ENCODE results near the gene ATP2A2.
"Not testable (repeated sequence)": the region's sequence is repeated elsewhere in the genome, so short reads cannot be mapped to it uniquely, and the experiment has no call there.

The ATP2A2 gene

GRCh38 chr12:110373025-110373424 lies 92.0 kb downstream of the ATP2A2 start:
- Histone ChIP-seq H4K91ac (ENCODE audit: low read length) (no peak overlapping the region), H3K36me3 (ENCODE audit: control insufficient read depth in 1 of 2, insufficient read depth in 2 of 2, low read depth in 1 of 2, low read length in 2 of 2) (peaks cover 57 to 65% of the 10 kb centered on the region in 2 experiments), H3K18ac (ENCODE audit: low read depth in 1 of 2, low read length in 2 of 2) (no peak overlapping the region), H2BK12ac (ENCODE audit: low read length in 2 of 2) (no peak overlapping the region), H2BK15ac (ENCODE audit: low read depth, poor library complexity, severe bottlenecking) (no peak overlapping the region), H3K4ac (ENCODE audit: low read depth in 1 of 2, low read length in 2 of 2) (no peak overlapping the region), H2AK5ac (ENCODE audit: low read length, severe bottlenecking) (no peak overlapping the region), H2BK120ac (ENCODE audit: low read depth, low read length) (no peak overlapping the region), H3K4me3 (ENCODE audit: insufficient read depth in 1 of 2, low read depth in 1 of 2, low read length in 2 of 2) (no peak overlapping the region), H3K9me3 (ENCODE audit: control insufficient read depth, low read length) (no peaks in the 10 kb centered on the region), H3K27me3 (ENCODE audit: control insufficient read depth in 1 of 2, insufficient read depth in 1 of 2, low read length in 2 of 2) (no peaks in the 10 kb centered on the region), H3K23ac (ENCODE audit: low read length in 2 of 2) (no peak overlapping the region), H3K9ac (ENCODE audit: low read length) (no peak overlapping the region), H3K27ac (ENCODE audit: low read length, poor library complexity, severe bottlenecking) (no peak overlapping the region), H3K4me1 (ENCODE audit: control insufficient read depth, insufficient read depth, low read depth, low read length) (peaks cover 4% of the 10 kb centered on the region), H2AFZ (ENCODE audit: low read depth, low read length) (no peak overlapping the region), H3K14ac (ENCODE audit: low read length in 2 of 2) (no peak overlapping the region), H3K79me1 (replicated peaks; ENCODE audit: low read length, poor library complexity, severe bottlenecking) (peaks cover 10% of the 10 kb centered on the region), H4K8ac (ENCODE audit: low read length) (no peak overlapping the region), H3K4me2 (ENCODE audit: low read length, poor library complexity, severe bottlenecking) (no peak overlapping the region), H2BK5ac (ENCODE audit: low read depth, low read length, poor library complexity, severe bottlenecking) (no peak overlapping the region)
- 100% methylated on average over 4 of the region's 4 CpGs for WGBS
- DNase-seq = no peak

DNA sequence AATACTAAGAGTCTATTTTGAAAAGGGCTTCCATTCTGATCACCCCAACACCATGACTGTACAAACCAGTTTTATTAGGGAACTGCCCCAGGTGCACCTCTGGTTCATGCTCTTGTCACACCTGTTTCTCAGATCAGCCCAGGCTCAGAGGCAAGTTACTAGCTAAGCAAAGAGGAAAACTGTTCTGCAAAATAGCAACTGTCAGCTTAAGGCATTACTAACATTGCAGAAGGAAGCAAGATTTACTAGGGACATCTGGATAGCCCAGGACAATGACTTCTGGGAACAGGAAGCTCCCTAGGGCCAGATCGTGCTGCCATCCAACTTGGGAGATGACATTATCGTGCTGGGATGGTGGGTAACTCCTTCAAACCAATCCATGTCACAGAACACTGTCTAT lies 92.4 kb downstream of the ATP2A2 start:
- WGBS = 78% methylated on average over 1 of the region's 2 CpGs
- H2AFZ ChIP-seq (ENCODE audit: low read depth, low read length) = no peak overlapping the region
- no peaks in the 10 kb centered on the region for H3K9me3 ChIP-seq (ENCODE audit: control insufficient read depth, low read length)
- H3K14ac ChIP-seq (ENCODE audit: low read length in 2 of 2) = no peak overlapping the region
- H3K23ac ChIP-seq (ENCODE audit: low read length in 2 of 2) = no peak overlapping the region
- H2AK5ac ChIP-seq (ENCODE audit: low read length, severe bottlenecking) = no peak overlapping the region
- no peak overlapping the region for H3K4me3 ChIP-seq (ENCODE audit: insufficient read depth in 1 of 2, low read depth in 1 of 2, low read length in 2 of 2)
- H2BK15ac ChIP-seq (ENCODE audit: low read depth, poor library complexity, severe bottlenecking) = no peak overlapping the region
- no peak overlapping the region for H3K18ac ChIP-seq (ENCODE audit: low read depth in 1 of 2, low read length in 2 of 2)
- no peak overlapping the region for H2BK5ac ChIP-seq (ENCODE audit: low read depth, low read length, poor library complexity, severe bottlenecking)
- H3K9ac ChIP-seq (ENCODE audit: low read length) = peak overlapping the region; percentile 31
- H3K27me3 ChIP-seq (ENCODE audit: control insufficient read depth in 1 of 2, insufficient read depth in 1 of 2, low read length in 2 of 2) = no peaks in the 10 kb centered on the region
- H4K8ac ChIP-seq (ENCODE audit: low read length) = no peak overlapping the region
- H3K79me1 ChIP-seq (replicated peaks; ENCODE audit: low read length, poor library complexity, severe bottlenecking) = peaks cover 13% of the 10 kb centered on the region
- H2BK120ac ChIP-seq (ENCODE audit: low read depth, low read length) = no peak overlapping the region
- H4K91ac ChIP-seq (ENCODE audit: low read length) = no peak overlapping the region
- DNase-seq = no peak
- H3K27ac ChIP-seq (ENCODE audit: low read length, poor library complexity, severe bottlenecking) = no peak overlapping the region
- no peak overlapping the region for H2BK12ac ChIP-seq (ENCODE audit: low read length in 2 of 2)
- H3K36me3 ChIP-seq (ENCODE audit: control insufficient read depth in 1 of 2, insufficient read depth in 2 of 2, low read depth in 1 of 2, low read length in 2 of 2) = peaks cover 61 to 68% of the 10 kb centered on the region in 2 experiments
- H3K4me2 ChIP-seq (ENCODE audit: low read length, poor library complexity, severe bottlenecking) = no peak overlapping the region
- H3K4me1 ChIP-seq (ENCODE audit: control insufficient read depth, insufficient read depth, low read depth, low read length) = peaks cover 4% of the 10 kb centered on the region
- no peak overlapping the region for H3K4ac ChIP-seq (ENCODE audit: low read depth in 1 of 2, low read length in 2 of 2)

DNA sequence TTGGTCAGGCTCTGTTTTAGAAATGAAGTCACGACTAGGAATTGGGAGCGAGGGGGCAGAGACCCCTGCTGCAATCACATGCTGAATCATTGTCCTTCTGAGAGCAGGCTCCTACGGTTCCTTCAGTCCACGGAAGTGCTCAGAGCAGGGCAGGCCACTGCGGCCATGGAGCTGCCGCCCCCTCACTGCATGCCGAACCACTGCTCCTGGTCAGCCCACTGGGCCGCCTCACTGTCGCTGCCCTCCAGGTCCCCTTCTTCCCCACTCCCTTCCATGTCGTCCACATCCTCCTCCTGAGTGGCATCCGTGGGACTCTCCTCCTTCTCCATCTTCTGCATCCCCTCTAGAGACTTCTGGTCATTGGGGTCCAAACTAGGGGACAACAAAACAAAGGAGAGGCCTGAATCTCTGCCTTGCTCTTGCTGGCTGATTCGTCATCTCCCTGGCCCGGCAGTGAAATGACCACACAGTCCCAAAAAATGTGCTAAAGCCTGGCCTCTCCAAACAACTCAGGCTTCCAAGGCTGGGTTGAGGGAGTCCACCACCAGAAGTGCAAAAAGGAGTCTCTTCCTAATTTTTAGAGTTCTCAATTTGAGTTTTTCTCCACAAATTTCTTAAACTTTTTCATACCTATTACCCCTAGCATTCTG lies 93.0 kb downstream of the ATP2A2 start:
- Histone ChIP-seq H2AK5ac (ENCODE audit: low read length, severe bottlenecking) (no peak overlapping the region), H3K4ac (ENCODE audit: low read depth in 1 of 2, low read length in 2 of 2) (no peak overlapping the region), H2BK5ac (ENCODE audit: low read depth, low read length, poor library complexity, severe bottlenecking) (no peak overlapping the region), H3K9me3 (ENCODE audit: control insufficient read depth, low read length) (no peaks in the 10 kb centered on the region), H3K36me3 (ENCODE audit: control insufficient read depth in 1 of 2, insufficient read depth in 2 of 2, low read depth in 1 of 2, low read length in 2 of 2) (peaks cover 66 to 75% of the 10 kb centered on the region in 2 experiments), H3K27ac (ENCODE audit: low read length, poor library complexity, severe bottlenecking) (no peak overlapping the region), H3K18ac (ENCODE audit: low read depth in 1 of 2, low read length in 2 of 2) (no peak overlapping the region), H2BK15ac (ENCODE audit: low read depth, poor library complexity, severe bottlenecking) (no peak overlapping the region), H3K14ac (ENCODE audit: low read length in 2 of 2) (no peak overlapping the region), H2BK12ac (ENCODE audit: low read length in 2 of 2) (no peak overlapping the region), H2AFZ (ENCODE audit: low read depth, low read length) (no peak overlapping the region), H3K9ac (ENCODE audit: low read length) (peak overlapping the region; percentile 31), H3K4me1 (ENCODE audit: control insufficient read depth, insufficient read depth, low read depth, low read length) (peaks cover 4% of the 10 kb centered on the region), H3K4me2 (ENCODE audit: low read length, poor library complexity, severe bottlenecking) (no peak overlapping the region), H3K23ac (ENCODE audit: low read length in 2 of 2) (no peak overlapping the region), H3K79me1 (replicated peaks; ENCODE audit: low read length, poor library complexity, severe bottlenecking) (peaks cover 15% of the 10 kb centered on the region), H3K27me3 (ENCODE audit: control insufficient read depth in 1 of 2, insufficient read depth in 1 of 2, low read length in 2 of 2) (no peaks in the 10 kb centered on the region), H3K4me3 (ENCODE audit: insufficient read depth in 1 of 2, low read depth in 1 of 2, low read length in 2 of 2) (peak overlapping the region in 1 of 2 experiments; percentile 26), H4K91ac (ENCODE audit: low read length) (no peak overlapping the region), H2BK120ac (ENCODE audit: low read depth, low read length) (no peak overlapping the region), H4K8ac (ENCODE audit: low read length) (no peak overlapping the region)
- no peak for DNase-seq
- WGBS = 94% methylated on average over 13 of the region's 13 CpGs

GRCh38 chr12:110378131-110378790 lies 97.2 kb downstream of the ATP2A2 start:
- H3K27ac ChIP-seq (ENCODE audit: low read length, poor library complexity, severe bottlenecking); H2BK120ac ChIP-seq (ENCODE audit: low read depth, low read length); H2BK12ac ChIP-seq (ENCODE audit: low read length in 2 of 2); H3K4me2 ChIP-seq (ENCODE audit: low read length, poor library complexity, severe bottlenecking); H3K18ac ChIP-seq (ENCODE audit: low read depth in 1 of 2, low read length in 2 of 2); H3K9me3 ChIP-seq (ENCODE audit: control insufficient read depth, low read length); H2BK5ac ChIP-seq (ENCODE audit: low read depth, low read length, poor library complexity, severe bottlenecking); DNase-seq; H2AFZ ChIP-seq (ENCODE audit: low read depth, low read length); H3K23ac ChIP-seq (ENCODE audit: low read length in 2 of 2); H4K91ac ChIP-seq (ENCODE audit: low read length); H2AK5ac ChIP-seq (ENCODE audit: low read length, severe bottlenecking); H3K4me3 ChIP-seq (ENCODE audit: insufficient read depth in 1 of 2, low read depth in 1 of 2, low read length in 2 of 2); H3K4ac ChIP-seq (ENCODE audit: low read depth in 1 of 2, low read length in 2 of 2); H3K4me1 ChIP-seq (ENCODE audit: control insufficient read depth, insufficient read depth, low read depth, low read length); H3K14ac ChIP-seq (ENCODE audit: low read length in 2 of 2); H4K8ac ChIP-seq (ENCODE audit: low read length); H3K27me3 ChIP-seq (ENCODE audit: control insufficient read depth in 1 of 2, insufficient read depth in 1 of 2, low read length in 2 of 2); H2BK15ac ChIP-seq (ENCODE audit: low read depth, poor library complexity, severe bottlenecking); H3K9ac ChIP-seq (ENCODE audit: low read length): not testable (repeated sequence)
- peaks cover 26% of the 10 kb centered on the region for H3K79me1 ChIP-seq (replicated peaks; ENCODE audit: low read length, poor library complexity, severe bottlenecking)
- 96% methylated on average over 17 of the region's 17 CpGs for WGBS
- peaks cover 56 to 76% of the 10 kb centered on the region in 2 experiments for H3K36me3 ChIP-seq (ENCODE audit: control insufficient read depth in 1 of 2, insufficient read depth in 2 of 2, low read depth in 1 of 2, low read length in 2 of 2)

Measured in mesenchymal stem cell (in vitro differentiated cells and primary cell).